A673 (cell line): ENCODE results near the gene CRIP3. TPM values are rescaled to one million over a fixed set of nuclear protein-coding genes. Genes with fewer than 3 reads are reported as not detected.

Source experiments
- BruUV-seq: library from RNA; stranded (reverse); fragments of 400-500 nt; replicated peaks from 2 replicates; lab custom pipeline; 2021; lab: Mats Ljungman, UMichigan
- CTCF ChIA-PET: fragments of 300-600 bp; sonication (Branson Sonifier 250); formaldehyde crosslinking; loops from one replicate; lab custom pipeline; 2022; ENCODE audit warnings: antibody characterized with exemption; lab: Charles Lee
- POLR2A ChIA-PET: fragments of 300-600 bp; sonication (Branson Sonifier 250); formaldehyde crosslinking; loops from one replicate; lab custom pipeline; 2022; ENCODE audit warnings: antibody characterized with exemption; ENCODE audit not compliant: low non-redundant PET; lab: Charles Lee
- DNase-seq: peaks from one replicate; pipeline ENCODE4 v3.0.0-alpha.2; 2015; ENCODE audit warnings: low spot score
- H3K27ac ChIP-seq: fragments of 200-600 bp; sonication (generic); 2 replicates; pipeline ENCODE4 v1.5.1; 2016; ENCODE audit warnings: mixed run types, low read depth, mild to moderate bottlenecking, mixed read lengths, antibody characterized with exemption, low read length; ENCODE audit not compliant: poor library complexity, severe bottlenecking
- H3K27me3 ChIP-seq: fragments of 200-600 bp; sonication (generic); replicated peaks from 2 replicates; pipeline ENCODE4 v1.6.1; 2017; ENCODE audit warnings: mixed run types, low read depth, mild to moderate bottlenecking, mixed read lengths, antibody characterized with exemption, low read length; ENCODE audit not compliant: insufficient read depth, poor library complexity
- H3K36me3 ChIP-seq: fragments of 200-600 bp; sonication (generic); 2 replicates; pipeline ENCODE4 v1.6.1; 2016; ENCODE audit warnings: mixed run types, mild to moderate bottlenecking, mixed read lengths, antibody characterized with exemption, low read length; ENCODE audit not compliant: insufficient read depth, poor library complexity, severe bottlenecking
- H3K4me1 ChIP-seq: fragments of 200-600 bp; sonication (generic); 2 replicates; pipeline ENCODE4 v1.6.1; 2017; ENCODE audit warnings: mixed run types, mild to moderate bottlenecking, mixed read lengths, antibody characterized with exemption, low read length; ENCODE audit not compliant: insufficient read depth, poor library complexity, severe bottlenecking
- H3K4me3 ChIP-seq: fragments of 200-600 bp; sonication (generic); 2 replicates; pipeline ENCODE4 v1.5.1; 2016; ENCODE audit warnings: low read depth, mixed run types, mild to moderate bottlenecking, mixed read lengths, low read length; ENCODE audit not compliant: poor library complexity, severe bottlenecking
- H3K9me3 ChIP-seq: fragments of 200-600 bp; sonication (generic); 2 replicates; pipeline ENCODE4 v1.6.1; 2016; ENCODE audit warnings: mixed run types, low read depth, mild to moderate bottlenecking, mixed read lengths, antibody characterized with exemption, low read length; ENCODE audit not compliant: poor library complexity, severe bottlenecking
- CTCF ChIP-seq: fragments of 300-800, 200-600 bp; sonication (generic); conservative IDR thresholded peaks from 2 replicates; pipeline ENCODE4 v1.5.1; 2017; ENCODE audit warnings: low read depth, mild to moderate bottlenecking, antibody characterized with exemption, low read length, moderate library complexity, mixed read lengths
- EZH2 ChIP-seq: fragments of 200-600 bp; sonication (generic); IDR thresholded peaks from 2 replicates; pipeline ENCODE4 v1.6.1; 2017; ENCODE audit warnings: borderline replicate concordance, low read depth, mild to moderate bottlenecking, mixed read lengths, antibody characterized with exemption, low read length; ENCODE audit not compliant: poor library complexity, severe bottlenecking
- intact Hi-C: fragments of 100-400 bp; cut with micrococcal nuclease; formaldehyde crosslinking; loops from one replicate; pipeline ENCODE4 v1.10.0; 2022; ENCODE audit not compliant: unreplicated experiment
- total RNA-seq: library from RNA; stranded (reverse); gene quantifications from 2 replicates; pipeline ENCODE4 v1.2.3, GENCODE V29; 2021

CRIP3 gene
- total RNA-seq, 1 experiment from 2014 or later, result 2.4 TPM

GRCh38 chr6:43297644-43298564 lies 10.7 kb downstream of the CRIP3 start, which contains the start of gene SLC22A7:
Gene SLC22A7 (plus strand): TSS chr6:43298260. CDS start chr6:43298359, 99 bp downstream.
- Histone ChIP-seq H3K27ac (no peak within 1 kb of the TSS), H3K27me3 (no peaks in the 10 kb centered on the region), H3K9me3 (no peaks in the 10 kb centered on the region), H3K4me1 (no peaks in the 10 kb centered on the region), H3K4me3 (no peak within 1 kb of the TSS), H3K36me3 (no peaks in the 10 kb centered on the region)
- intact Hi-C loops, result no loop called here
- DNase-seq, result no peak
- ChIA-PET CTCF (no interaction called here), POLR2A (no interaction called here)
- TF ChIP-seq CTCF, result no peak
- no peak for TF ChIP-seq EZH2
- BruUV-seq, result no TSS peak

- POLR2A ChIA-PET, result no interaction called here
- Histone ChIP-seq H3K27me3 (no peaks in the 10 kb centered on the region), H3K9me3 (no peaks in the 10 kb centered on the region), H3K36me3 (no peaks in the 10 kb centered on the region), H3K27ac (no peak overlapping the region), H3K4me1 (no peaks in the 10 kb centered on the region), H3K4me3 (no peak overlapping the region)
- CTCF ChIA-PET, result no interaction called here
- TF ChIP-seq CTCF, result no peak
- no peak for TF ChIP-seq EZH2
- no peak for DNase-seq
- intact Hi-C loops, result no loop called here
- BruUV-seq, result no TSS peak
Measured at GRCh38 chr6:43296780-43297497, 11.7 kb downstream of the CRIP3 start.

- Histone ChIP-seq H3K9me3 (no peaks in the 10 kb centered on the region), H3K27me3 (no peaks in the 10 kb centered on the region), H3K4me1 (no peaks in the 10 kb centered on the region), H3K36me3 (no peaks in the 10 kb centered on the region), H3K27ac (no peak overlapping the region), H3K4me3 (no peak overlapping the region)
- no peak for DNase-seq
- CTCF ChIA-PET, result interaction anchor here (0.7 kb wide), 1 partner anchor 13 kb away, joined by 4 read pairs; no protein-coding TSS in a partner anchor
- POLR2A ChIA-PET, result interaction anchor here (0.7 kb wide), 1 partner anchor 54 kb away, joined by 4 read pairs; no protein-coding TSS in a partner anchor
- no peak for TF ChIP-seq EZH2
- no peak for TF ChIP-seq CTCF
- intact Hi-C loops, result no loop called here
- BruUV-seq, result no TSS peak
Measured at GRCh38 chr6:43295456-43295855, 13.2 kb downstream of the CRIP3 start.
